GM23338 (cell line): Measurements from ENCODE around the gene PODN. TPM values are rescaled to one million over a fixed set of nuclear protein-coding genes. Genes with fewer than 3 reads are reported as not detected.

Experiments used
- ATAC-seq: fragments of 200-7000 bp; cut with Tn5 transposase; 3 replicates; pipeline ENCODE4 v1.9.1; 2020
- DNase-seq: peaks from one replicate; pipeline ENCODE4 v3.0.0-alpha.2; 2015; ENCODE audit warnings: low spot score
- H2AFZ ChIP-seq: fragments of 200-600 bp; sonication (generic); 2 replicates; pipeline ENCODE4 v1.8.0; 2016; ENCODE audit warnings: antibody characterized with exemption, mild to moderate bottlenecking, moderate library complexity
- H3F3A ChIP-seq: fragments of 200-600 bp; sonication (generic); replicated peaks from 2 replicates; pipeline ENCODE4 v1.8.0; 2017; ENCODE audit warnings: antibody characterized with exemption, mixed run types, low read depth
- H3K27ac ChIP-seq: fragments of 200-600 bp; sonication (generic); 2 replicates; pipeline ENCODE4 v1.6.1; 2016; ENCODE audit warnings: low read depth
- H3K27me3 ChIP-seq: fragments of 200-600 bp; sonication (generic); 2 replicates; pipeline ENCODE4 v1.8.0; 2016; ENCODE audit warnings: mild to moderate bottlenecking, mixed run types, moderate library complexity; ENCODE audit not compliant: insufficient read depth
- H3K36me3 ChIP-seq: fragments of 200-600 bp; sonication (generic); 2 replicates; pipeline ENCODE4 v1.8.0; 2016; ENCODE audit warnings: mild to moderate bottlenecking; ENCODE audit not compliant: insufficient read depth
- H3K4me1 ChIP-seq: fragments of 200-600 bp; sonication (generic); 2 replicates; pipeline ENCODE4 v1.8.0; 2016; ENCODE audit warnings: mild to moderate bottlenecking, moderate library complexity; ENCODE audit not compliant: insufficient read depth
- H3K4me2 ChIP-seq: fragments of 200-600 bp; sonication (generic); 2 replicates; pipeline ENCODE4 v1.7.1; 2017; ENCODE audit warnings: mixed run types
- H3K4me3 ChIP-seq: fragments of 200-600 bp; sonication (generic); 2 replicates; pipeline ENCODE4 v1.6.1; 2016; ENCODE audit warnings: mixed run types
- H3K79me2 ChIP-seq: fragments of 200-600 bp; sonication (generic); replicated peaks from 2 replicates; pipeline ENCODE4 v1.8.0; 2017; ENCODE audit warnings: mild to moderate bottlenecking; ENCODE audit not compliant: insufficient read depth
- H3K9me2 ChIP-seq: fragments of 200-600 bp; sonication (generic); 2 replicates; pipeline ENCODE4 v1.8.0; 2017; ENCODE audit not compliant: insufficient read depth
- H4K20me1 ChIP-seq: fragments of 200-600 bp; sonication (generic); replicated peaks from 2 replicates; pipeline ENCODE4 v1.8.0; 2017; ENCODE audit warnings: mild to moderate bottlenecking; ENCODE audit not compliant: insufficient read depth
- H3K27ac Mint-ChIP-seq: 2 replicates; pipeline ENCODE4 v1.8.0; 2020; ENCODE audit warnings: inconsistent platforms, mild to moderate bottlenecking, moderate library complexity, mixed read lengths
- H3K27me3 Mint-ChIP-seq: 3 replicates; pipeline ENCODE4 v1.8.0; 2022; ENCODE audit warnings: low read depth, mild to moderate bottlenecking, moderate library complexity, mixed read lengths, inconsistent platforms; ENCODE audit not compliant: insufficient read depth, poor library complexity
- H3K36me3 Mint-ChIP-seq: 3 replicates; pipeline ENCODE4 v1.8.0; 2021; ENCODE audit warnings: low read depth, mild to moderate bottlenecking, inconsistent platforms, moderate library complexity, mixed read lengths
- H3K4me1 Mint-ChIP-seq: 3 replicates; pipeline ENCODE4 v1.8.0; 2020; ENCODE audit warnings: mild to moderate bottlenecking, inconsistent platforms, mixed read lengths
- H3K4me3 Mint-ChIP-seq: 3 replicates; pipeline ENCODE4 v1.8.0; 2021; ENCODE audit warnings: moderate library complexity, mild to moderate bottlenecking, inconsistent platforms, mixed read lengths
- H3K9me3 Mint-ChIP-seq: 3 replicates; pipeline ENCODE4 v1.8.0; 2020; ENCODE audit warnings: moderate library complexity, mild to moderate bottlenecking, inconsistent platforms, mixed read lengths
- CREB1 ChIP-seq: fragments of 250-450 bp; sonication (Bioruptor Pico); IDR thresholded peaks from 2 replicates; pipeline ENCODE4 v1.5.0; 2020; ENCODE audit warnings: low read depth, mild to moderate bottlenecking, moderate library complexity
- CTCF ChIP-seq, 2 experiments: fragments of 200-600 bp in 1 of 2; sonication (generic) in 1 of 2; conservative IDR thresholded peaks; 2 replicates each; pipeline versions ENCODE4 v1.5.1 to v1.6.1; 2016 to 2017; ENCODE audit warnings: antibody characterized with exemption in 2 of 2, low read depth in 2 of 2, mild to moderate bottlenecking in 2 of 2, moderate library complexity in 1 of 2
- ETS1 ChIP-seq: IDR thresholded peaks from 2 replicates; pipeline ENCODE4 v1.6.1; 2016; ENCODE audit warnings: antibody characterized with exemption
- EZH2 ChIP-seq: fragments of 200-600 bp; sonication (generic); IDR thresholded peaks from one replicate; pipeline ENCODE4 v1.8.0; 2017; ENCODE audit warnings: antibody characterized with exemption, mild to moderate bottlenecking, low read depth; ENCODE audit not compliant: unreplicated experiment
- EZH2phosphoT487 ChIP-seq: fragments of 200-600 bp; sonication (generic); IDR thresholded peaks from one replicate; pipeline ENCODE4 v1.8.1; 2018; ENCODE audit warnings: antibody characterized with exemption; ENCODE audit not compliant: unreplicated experiment
- JUNB ChIP-seq: IDR thresholded peaks from one replicate; pipeline ENCODE4 v1.6.1; 2016; ENCODE audit warnings: antibody characterized with exemption; ENCODE audit not compliant: unreplicated experiment
- NANOG ChIP-seq: IDR thresholded peaks from 2 replicates; pipeline ENCODE4 v1.6.1; 2016; ENCODE audit warnings: antibody characterized with exemption, borderline replicate concordance
- POLR2AphosphoS5 ChIP-seq: IDR thresholded peaks from 2 replicates; pipeline ENCODE4 v1.6.1; 2016; ENCODE audit warnings: antibody characterized with exemption, low read depth
- REST ChIP-seq: IDR thresholded peaks from one replicate; pipeline ENCODE4 v1.6.1; 2018; ENCODE audit warnings: antibody characterized with exemption; ENCODE audit not compliant: unreplicated experiment
- STAT1 ChIP-seq: IDR thresholded peaks from one replicate; pipeline ENCODE4 v1.6.1; 2016; ENCODE audit warnings: antibody characterized with exemption; ENCODE audit not compliant: unreplicated experiment
- ZNF114 ChIP-seq: fragments of 250-450 bp; sonication (Bioruptor Pico); IDR thresholded peaks from 2 replicates; pipeline ENCODE4 v1.5.0; 2020; ENCODE audit warnings: mild to moderate bottlenecking, moderate library complexity
- ZNF331 ChIP-seq: fragments of 250-450 bp; sonication (Bioruptor Pico); IDR thresholded peaks from 2 replicates; pipeline ENCODE4 v1.5.0; 2020; ENCODE audit warnings: low read depth, mild to moderate bottlenecking, moderate library complexity
- ZNF462 ChIP-seq: fragments of 250-450 bp; sonication (Bioruptor Pico); IDR thresholded peaks from 2 replicates; pipeline ENCODE4 v1.5.0; 2020; ENCODE audit warnings: mild to moderate bottlenecking, moderate library complexity
- polyA plus RNA-seq: library from polyadenylated mRNA; unstranded; fragments of >200 nt; fragmentation: Nextera tagmentation; extraction: Ambion mirVana; gene quantifications from 2 replicates; pipeline ENCODE4 v1.2.1, GENCODE V29; 2016
- total RNA-seq: library from RNA; depleted of rRNA; stranded (reverse); fragments of >200 nt; shearing (Covaris generic); gene quantifications from 2 replicates; pipeline ENCODE4 v1.2.3, GENCODE V29; 2014

The PODN gene
- total and polyA plus RNA-seq, 2 experiments from 2014 or later, result 0.16 to 0.24 TPM

- H4K20me1 ChIP-seq, result no peaks in the 10 kb centered on the region
- peaks cover 35% of the 10 kb centered on the region for H3K27me3 Mint-ChIP-seq
- no peak overlapping the region for H3K4me3 Mint-ChIP-seq
- H3K9me3 Mint-ChIP-seq, result no peaks in the 10 kb centered on the region
- no peak overlapping the region for H3K4me3 ChIP-seq
- no peak overlapping the region for H3K27ac ChIP-seq
- H2AFZ ChIP-seq, result no peak overlapping the region
- H3K4me1 Mint-ChIP-seq, result peaks cover 2% of the 10 kb centered on the region; the same call in 1 of the 3 replicates
- no peaks in the 10 kb centered on the region for H3K36me3 ChIP-seq
- no peak overlapping the region for H3K27ac Mint-ChIP-seq
- DNase-seq (no peak), ATAC-seq (no peak)
- H3K4me2 ChIP-seq, result no peak overlapping the region
- no peaks in the 10 kb centered on the region for H3F3A ChIP-seq
- no peaks in the 10 kb centered on the region for H3K9me2 ChIP-seq
- peaks cover 37% of the 10 kb centered on the region for H3K27me3 ChIP-seq
- H3K79me2 ChIP-seq, result no peaks in the 10 kb centered on the region
- TF ChIP-seq REST (no peak), POLR2AphosphoS5 (no peak), ZNF462 (CRISPR knock-in tag) (no peak), NANOG (no peak), JUNB (no peak), CREB1 (CRISPR knock-in tag) (no peak), ETS1 (no peak), EZH2phosphoT487 (no peak), ZNF331 (no peak), ZNF114 (CRISPR knock-in tag) (no peak), CTCF (conservative IDR thresholded peaks at IDR 0.05; ENCODE audit: low read depth in 2 of 2) (no peak), STAT1 (no peak), EZH2 (no peak)
- no peaks in the 10 kb centered on the region for H3K36me3 Mint-ChIP-seq
- peaks cover under 1% of the 10 kb centered on the region; the same call in 1 of the 2 replicates for H3K4me1 ChIP-seq
Observed at GRCh38 chr1:53066488-53066887, 4.5 kb downstream of the PODN start.
